GM19328 (cell line): ENCODE measurements around the gene NAA80.

Experiments used
- ATAC-seq: cut with Tn5 transposase; IDR thresholded peaks from one replicate; pipeline ENCODE4 v1.9.1; 2021; ENCODE audit warnings: mild to moderate bottlenecking, moderate library complexity; ENCODE audit not compliant: unreplicated experiment

The NAA80 gene

DNA sequence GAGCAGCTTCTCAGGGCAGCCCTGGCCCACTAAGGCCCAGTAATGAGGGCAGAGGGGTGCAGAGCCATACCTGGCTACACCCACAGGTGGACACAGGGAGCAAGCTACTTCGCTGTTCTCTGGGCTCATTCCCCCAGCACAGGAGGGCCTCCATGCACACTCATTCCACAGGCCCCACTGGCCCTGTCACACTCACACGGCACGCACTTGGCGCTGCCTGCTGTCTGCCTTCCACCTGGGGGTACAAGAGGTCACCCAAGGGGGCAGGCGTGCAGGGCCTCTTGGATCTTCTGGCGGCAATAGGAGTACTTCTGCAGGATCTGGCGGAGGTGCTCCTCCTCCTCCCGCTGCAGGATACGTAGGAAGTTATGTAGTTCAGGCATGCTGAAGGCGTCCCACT lies 31.1 kb upstream of the NAA80 start:
- ATAC-seq, result no peak

GRCh38 chr3:50327943-50328691 lies 28.9 kb upstream of the NAA80 start, which contains the start of gene TUSC2:
Gene TUSC2, minus strand, starts transcription at chr3:50328223. Its CDS starts 124 bp downstream, at chr3:50328099.
- ATAC-seq, result peak; percentile 89

GRCh38 chr3:50327129-50327528 lies 27.9 kb upstream of the NAA80 start:
- ATAC-seq, result no peak

DNA sequence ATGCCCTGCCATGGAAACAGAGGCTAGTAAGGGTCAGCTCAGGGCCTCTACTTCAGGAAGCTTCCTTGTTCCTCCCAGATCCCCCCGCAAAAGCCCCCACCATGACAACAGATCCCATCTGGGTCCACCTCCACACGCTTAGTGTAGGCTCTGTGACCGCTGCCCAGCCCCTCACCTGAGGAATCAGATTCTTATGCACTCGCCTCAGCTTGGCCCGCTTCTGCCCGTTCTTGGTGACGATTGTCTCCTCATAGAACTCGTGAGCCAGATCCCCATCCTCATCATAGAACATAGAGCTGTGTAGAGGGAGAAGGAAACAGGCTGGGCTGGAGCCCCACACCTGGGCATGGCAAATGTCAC lies 27.0 kb upstream of the NAA80 start:
- no peak for ATAC-seq

DNA sequence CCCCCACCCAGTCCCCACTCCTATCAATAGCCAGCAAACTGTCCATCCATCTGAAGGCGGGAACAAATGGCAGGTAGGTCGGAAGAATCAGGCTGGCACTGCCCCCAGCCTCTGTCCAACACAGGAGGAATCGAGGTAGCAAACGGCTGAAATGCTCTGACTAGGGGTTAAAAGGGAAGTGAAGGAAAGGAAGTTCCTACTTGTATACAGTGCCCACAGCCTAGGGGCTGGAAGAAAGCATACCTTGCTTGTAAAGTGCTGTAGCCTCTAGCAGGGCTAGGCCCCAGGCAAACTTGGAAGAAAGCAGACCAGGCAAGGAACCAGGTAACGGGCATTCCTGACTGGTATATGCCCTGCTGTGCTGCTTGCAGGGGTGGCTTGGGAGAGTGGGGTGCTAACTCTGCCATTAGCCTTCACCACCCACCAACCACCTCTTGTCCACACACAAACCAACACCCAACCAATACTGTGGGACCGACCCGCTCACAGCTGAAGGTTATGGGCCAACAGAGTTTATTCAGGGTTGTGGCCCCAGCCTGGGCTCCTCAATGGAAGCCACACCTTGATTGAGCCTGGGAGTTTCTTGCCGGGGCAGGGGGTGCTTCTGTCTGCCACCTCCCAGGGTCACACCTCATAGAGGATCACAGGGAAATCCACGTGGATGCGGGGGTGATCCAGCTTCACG lies 26.4 kb upstream of the NAA80 start:
- no peak for ATAC-seq

- ATAC-seq, result no peak
These were observed 25.9 kb upstream of the NAA80 start for GRCh38 chr3:50325113-50325480.

- no peak for ATAC-seq
These were observed 25.3 kb upstream of the NAA80 start for GRCh38 chr3:50324351-50325112.

GRCh38 chr3:50323614-50324199 lies 24.5 kb upstream of the NAA80 start:
- ATAC-seq, result no peak

DNA sequence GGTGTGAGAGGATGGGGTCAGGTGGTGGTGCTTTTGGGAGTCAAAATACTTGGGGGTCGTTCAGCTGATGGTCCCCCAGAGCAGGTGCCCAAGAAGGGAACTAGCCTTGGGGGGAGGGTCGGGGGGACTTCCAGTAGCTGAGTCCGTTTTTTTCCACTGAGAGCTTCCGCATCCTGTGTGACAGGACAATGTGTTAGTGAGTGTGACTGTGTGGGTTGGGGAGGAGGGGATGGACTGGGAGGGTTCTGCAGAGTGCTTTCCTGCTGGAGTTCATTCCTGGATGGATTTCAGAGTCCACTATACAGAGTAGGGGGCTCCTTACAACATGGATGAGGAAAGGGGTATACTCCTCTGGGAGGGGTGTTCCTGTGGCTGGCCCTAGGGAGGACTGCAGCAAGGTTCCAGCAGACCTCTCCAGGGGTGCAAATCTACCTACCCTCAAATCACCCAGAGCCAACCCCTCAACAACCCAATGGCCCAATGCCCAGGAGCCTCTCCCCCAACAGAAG lies 23.9 kb upstream of the NAA80 start:
- ATAC-seq, result no peak

- ATAC-seq, result no peak
These were observed 23.3 kb upstream of the NAA80 start, which contains the start of gene HYAL2 for GRCh38 chr3:50322386-50323091. Gene HYAL2, minus strand, starts transcription at chr3:50322745. Its CDS starts 2,256 bp downstream, at chr3:50320489.

GRCh38 chr3:50322115-50322385 lies 22.8 kb upstream of the NAA80 start:
- ATAC-seq, result no peak

DNA sequence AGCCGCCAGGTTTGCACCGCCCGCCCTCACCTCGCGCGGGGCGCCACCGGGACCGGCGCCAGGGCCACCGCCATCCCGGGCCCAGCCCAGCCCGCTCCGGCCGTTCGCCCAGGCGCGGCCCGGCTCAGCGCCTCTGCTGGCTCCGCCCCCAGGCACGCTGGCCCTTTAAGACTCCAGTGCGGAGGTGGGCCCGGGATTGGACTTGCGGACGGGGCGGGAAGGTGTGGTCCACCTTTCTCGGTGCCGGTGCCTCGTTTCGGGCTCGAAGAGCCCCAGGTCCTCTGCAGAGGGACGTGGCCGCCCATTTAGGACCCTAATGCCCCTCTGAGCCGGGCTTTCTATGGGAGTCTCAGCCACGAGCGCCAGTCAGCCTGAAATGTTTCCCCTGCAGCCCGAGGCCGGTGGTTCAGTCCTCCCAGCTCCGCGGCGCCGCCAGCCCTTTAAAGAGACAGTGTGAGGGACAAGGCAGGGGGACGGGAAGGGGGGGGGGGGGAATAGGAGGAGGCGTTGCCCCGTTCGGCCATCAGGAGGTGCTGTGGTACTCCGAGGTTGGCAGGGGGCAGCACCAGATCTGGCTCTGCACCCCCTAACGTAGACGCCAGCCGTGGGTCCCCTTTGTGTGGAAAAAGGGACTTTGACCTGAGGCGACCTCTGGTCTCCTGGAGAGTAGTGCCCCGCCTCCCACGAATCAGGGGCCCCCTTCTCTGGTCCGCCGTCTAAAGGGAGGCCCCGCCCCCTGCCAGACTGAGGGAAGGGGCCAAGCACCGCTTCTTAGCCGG lies 22.3 kb upstream of the NAA80 start:
- ATAC-seq, result peak; percentile 76

- ATAC-seq, result peak; percentile 54
These were observed 21.7 kb upstream of the NAA80 start for GRCh38 chr3:50320853-50321335.

GRCh38 chr3:50319894-50320625 lies 20.9 kb upstream of the NAA80 start:
- ATAC-seq, result no peak

- ATAC-seq, result no peak
These were observed 20.1 kb upstream of the NAA80 start for GRCh38 chr3:50319181-50319893.

- no peak for ATAC-seq
These were observed 19.4 kb upstream of the NAA80 start for GRCh38 chr3:50318615-50319014.

DNA sequence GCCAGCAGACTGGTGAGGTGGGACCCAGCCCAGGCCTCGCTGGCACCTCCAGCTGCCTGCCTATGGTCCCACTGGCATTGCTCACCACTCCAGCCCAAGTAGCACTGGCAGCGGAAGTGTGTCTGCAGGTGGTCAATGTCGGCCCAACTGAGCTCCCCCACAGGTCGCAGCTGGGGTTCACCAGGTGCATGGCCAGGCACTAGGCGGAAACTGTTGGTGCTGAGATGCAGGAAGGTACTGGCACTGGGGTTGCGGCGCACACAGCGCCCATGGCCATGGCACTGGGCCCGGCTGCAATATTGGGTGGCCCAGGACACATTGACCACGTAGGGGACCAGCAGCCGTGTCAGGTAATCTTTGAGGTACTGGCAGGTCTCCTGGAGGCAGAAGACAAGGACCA lies 19.0 kb upstream of the NAA80 start:
- ATAC-seq, result no peak

DNA sequence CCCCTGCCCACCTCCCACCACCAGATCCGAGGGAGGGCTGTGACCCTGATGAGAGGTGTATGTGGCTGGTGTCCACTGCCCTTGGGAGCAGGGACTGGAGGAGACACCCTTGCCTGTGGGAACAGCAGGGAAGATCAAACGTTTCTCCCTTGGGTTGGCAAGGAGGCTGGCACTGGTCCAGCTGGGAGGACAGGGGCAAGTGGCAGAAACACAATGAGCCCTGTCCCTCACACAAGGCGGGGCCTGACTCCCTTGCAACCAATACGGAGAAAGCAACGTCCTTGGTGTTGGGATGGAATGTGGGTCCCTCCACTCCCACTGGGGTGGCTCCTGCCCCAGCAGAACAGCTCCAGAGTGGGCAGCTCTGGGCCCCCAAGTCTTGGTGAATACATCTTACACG lies 18.1 kb upstream of the NAA80 start:
- no peak for ATAC-seq
